ENCODE measurements around the gene FOXO3B.
"Not testable (repeated sequence)": the region's sequence is repeated elsewhere in the genome, so short reads cannot be mapped to it uniquely, and the experiment has no call there.

FOXO3B gene

DNA sequence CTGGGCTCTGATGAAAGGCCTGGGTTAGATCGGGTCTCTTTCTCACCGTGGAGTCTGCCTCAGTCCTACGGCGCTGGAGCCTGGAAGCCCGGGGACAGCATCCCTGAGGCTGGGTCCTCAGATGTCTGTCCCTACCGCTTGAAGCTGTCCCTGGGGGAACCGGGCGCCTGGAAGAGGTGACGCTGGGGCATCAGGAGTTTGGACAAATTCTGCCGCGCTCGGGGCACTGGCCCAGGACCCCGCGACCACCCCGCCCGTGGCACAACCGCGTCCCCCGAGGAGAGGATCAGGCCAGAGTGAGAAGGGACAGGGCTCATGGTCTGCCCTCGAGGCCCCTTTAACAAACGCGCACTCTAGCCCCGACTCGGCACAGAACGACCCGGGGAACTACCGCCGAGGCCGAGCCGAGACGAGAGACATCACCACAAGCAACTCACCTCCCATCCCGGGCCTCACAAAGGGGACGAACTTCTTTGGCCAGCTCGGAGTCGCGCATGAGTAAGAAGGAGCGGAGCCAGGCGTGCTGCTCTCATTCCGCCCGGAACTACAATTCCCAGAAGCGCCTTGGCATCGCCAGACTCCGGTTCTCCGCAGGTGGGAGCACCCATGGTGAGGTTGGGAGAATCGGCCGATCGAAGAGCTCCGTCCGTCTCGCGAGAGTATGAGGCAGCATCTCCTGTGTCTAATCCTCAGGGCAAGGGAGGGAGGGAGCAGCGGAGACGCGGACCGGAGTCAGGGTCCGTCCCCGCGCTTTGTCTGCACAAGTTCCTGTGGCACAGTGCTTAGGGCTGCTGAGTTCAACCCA is at the start of gene FOXO3B:
Gene FOXO3B (minus strand): TSS at position 548 of the 805 bp plus-strand sequence. CDS start 663 bp downstream, outside the sequence.
- DNase-seq: not testable (repeated sequence)

- not testable (repeated sequence) for DNase-seq
Observed at GRCh38 chr17:18723509-18723908, 41.4 kb upstream of the FOXO3B start.

- DNase-seq: not testable (repeated sequence)
Observed at GRCh38 chr17:18722612-18723011, 40.5 kb upstream of the FOXO3B start.

- not testable (repeated sequence) for DNase-seq
Observed at GRCh38 chr17:18721775-18722547, 39.8 kb upstream of the FOXO3B start.

DNA sequence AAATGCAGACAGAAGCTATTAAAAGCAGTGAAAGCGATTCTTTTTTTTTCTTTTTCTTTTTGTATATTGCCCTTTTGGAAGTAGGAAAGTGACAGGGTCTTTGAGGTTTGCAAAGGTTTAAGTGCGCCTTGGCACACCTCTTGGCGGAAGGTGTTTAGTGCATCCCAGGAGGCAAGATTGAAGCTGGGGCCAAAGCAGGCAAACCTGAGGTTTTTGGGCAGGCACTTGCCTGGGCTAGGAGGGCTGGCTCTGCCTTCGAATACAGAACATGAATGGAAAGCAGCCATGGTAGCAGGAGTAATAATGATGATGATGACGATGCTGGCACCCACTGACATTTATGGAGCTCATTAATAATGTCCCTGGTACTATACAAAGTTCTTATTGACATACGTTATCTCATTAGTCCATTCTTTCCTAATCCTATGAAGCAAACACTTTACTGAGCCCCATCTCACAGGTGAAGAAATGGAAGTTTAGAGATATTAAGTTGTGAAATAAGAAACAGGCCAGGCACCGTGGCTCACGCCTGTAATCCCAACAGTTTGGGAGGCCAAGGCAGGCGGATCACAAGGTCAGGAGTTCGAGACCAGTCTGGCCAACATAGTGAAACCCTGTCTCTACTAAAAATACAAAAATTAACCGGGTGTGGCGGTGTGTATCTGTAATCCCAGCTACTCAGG is 37.5 kb upstream of the FOXO3B start:
- not testable (repeated sequence) for DNase-seq

- not testable (repeated sequence) for DNase-seq
Observed at GRCh38 chr17:18718643-18719427, 36.7 kb upstream of the FOXO3B start.

GRCh38 chr17:18712354-18712999 is 30.4 kb upstream of the FOXO3B start:
- DNase-seq: not testable (repeated sequence)

DNA sequence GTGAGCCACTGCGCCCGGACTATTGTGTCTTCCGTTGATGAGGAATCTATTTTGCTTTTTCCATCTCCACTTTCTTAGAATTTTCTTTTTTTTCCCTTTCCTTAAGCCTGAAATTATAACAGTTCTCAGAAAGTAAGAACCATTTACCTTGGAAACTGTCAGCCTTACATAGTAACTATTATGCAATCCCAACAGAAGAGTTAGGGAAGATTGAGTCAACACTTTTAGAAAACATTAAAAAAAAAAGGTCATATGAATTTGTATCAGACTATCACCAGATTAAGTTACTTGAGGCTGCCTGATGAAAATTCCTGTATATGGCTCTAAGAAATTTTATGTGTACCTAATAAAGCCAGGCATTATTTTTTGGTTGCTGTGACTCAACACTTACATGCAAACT is 26.1 kb upstream of the FOXO3B start:
- DNase-seq: not testable (repeated sequence)

GRCh38 chr17:18705955-18706354 is 23.8 kb upstream of the FOXO3B start:
- DNase-seq: not testable (repeated sequence)

DNA sequence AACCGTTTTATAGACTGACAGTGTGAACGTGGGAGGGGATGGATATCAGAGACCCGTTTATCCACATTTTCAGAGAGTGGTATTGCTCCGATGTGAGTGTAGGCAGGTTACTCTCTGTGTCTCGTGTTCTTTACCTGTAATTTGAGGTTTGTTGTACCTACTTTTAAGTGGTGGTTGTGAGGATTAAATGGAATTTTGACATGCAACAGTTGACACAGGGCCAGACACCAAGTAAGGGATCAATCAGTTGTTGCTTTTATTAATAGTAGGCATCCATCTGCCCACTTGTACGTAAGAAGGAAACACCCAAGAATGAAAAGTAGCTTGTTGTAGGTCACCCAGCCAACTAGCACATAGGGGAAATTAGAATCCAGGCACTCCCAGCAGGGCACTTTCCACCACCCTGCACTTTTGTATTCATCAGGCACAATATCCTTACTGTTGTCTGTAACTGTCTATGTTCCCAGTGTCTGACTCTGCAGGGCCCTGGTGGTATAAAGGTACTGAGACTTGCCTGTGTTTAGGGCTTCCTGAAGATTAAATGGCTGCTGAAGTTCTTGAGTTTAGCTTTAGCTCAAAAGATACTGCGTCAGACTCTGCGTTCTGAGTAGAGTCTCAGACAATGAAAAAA is 16.5 kb upstream of the FOXO3B start:
- not testable (repeated sequence) for DNase-seq

DNA sequence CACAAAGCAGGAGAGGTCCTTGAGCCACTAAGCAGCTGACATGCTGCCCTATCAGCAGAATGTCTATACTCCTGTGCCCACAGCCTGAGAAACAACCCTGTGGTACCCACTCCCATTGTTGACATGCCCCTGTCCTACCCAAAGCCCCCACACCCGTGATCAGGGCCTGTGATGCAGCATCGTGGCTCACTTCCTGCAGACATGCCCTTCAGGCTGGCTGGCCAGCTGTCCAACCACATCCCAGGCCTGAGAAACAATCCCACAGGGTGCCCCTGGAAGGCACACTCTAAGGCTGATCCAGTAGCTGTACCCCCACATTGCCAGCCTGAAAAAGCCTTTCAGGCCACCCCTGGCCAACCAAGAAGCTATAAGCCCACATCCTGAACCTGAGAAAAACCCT is 13.0 kb upstream of the FOXO3B start:
- not testable (repeated sequence) for DNase-seq

DNA sequence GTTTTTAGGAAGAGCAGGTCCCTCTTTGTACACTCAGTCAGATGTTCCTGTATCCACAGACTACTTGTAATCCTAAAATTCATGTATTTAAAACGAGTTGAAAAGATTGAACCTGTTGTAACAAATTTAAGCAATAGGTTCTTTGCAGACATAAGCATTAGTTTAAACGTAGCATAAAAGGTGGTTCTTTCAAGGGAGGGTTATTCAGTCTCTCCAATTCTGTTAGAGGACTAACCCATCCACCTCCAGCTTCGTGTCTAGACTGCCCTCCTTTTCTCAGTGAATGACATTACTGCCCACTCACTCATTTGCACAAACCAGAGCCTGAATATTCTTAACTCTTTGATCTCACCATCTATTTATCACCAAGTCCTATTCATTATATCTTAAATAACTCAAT is 554 bp upstream of the FOXO3B start:
- DNase-seq: not testable (repeated sequence)

DNA sequence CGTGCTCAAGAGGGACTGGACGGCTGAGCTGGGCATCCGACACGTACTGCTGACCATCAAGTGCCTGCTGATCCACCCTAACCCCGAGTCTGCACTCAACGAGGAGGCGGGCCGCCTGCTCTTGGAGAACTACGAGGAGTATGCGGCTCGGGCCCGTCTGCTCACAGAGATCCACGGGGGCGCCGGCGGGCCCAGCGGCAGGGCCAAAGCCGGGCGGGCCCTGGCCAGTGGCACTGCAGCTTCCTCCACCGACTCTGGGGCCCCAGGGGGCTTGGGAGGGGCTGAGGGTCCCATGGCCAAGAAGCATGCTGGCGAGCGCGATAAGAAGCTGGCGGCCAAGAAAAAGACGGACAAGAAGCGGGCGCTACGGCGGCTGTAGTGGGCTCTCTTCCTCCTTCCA is 4.7 kb downstream of the FOXO3B start:
- DNase-seq: not testable (repeated sequence)

GRCh38 chr17:18676928-18677327 is 5.2 kb downstream of the FOXO3B start:
- not testable (repeated sequence) for DNase-seq

DNA sequence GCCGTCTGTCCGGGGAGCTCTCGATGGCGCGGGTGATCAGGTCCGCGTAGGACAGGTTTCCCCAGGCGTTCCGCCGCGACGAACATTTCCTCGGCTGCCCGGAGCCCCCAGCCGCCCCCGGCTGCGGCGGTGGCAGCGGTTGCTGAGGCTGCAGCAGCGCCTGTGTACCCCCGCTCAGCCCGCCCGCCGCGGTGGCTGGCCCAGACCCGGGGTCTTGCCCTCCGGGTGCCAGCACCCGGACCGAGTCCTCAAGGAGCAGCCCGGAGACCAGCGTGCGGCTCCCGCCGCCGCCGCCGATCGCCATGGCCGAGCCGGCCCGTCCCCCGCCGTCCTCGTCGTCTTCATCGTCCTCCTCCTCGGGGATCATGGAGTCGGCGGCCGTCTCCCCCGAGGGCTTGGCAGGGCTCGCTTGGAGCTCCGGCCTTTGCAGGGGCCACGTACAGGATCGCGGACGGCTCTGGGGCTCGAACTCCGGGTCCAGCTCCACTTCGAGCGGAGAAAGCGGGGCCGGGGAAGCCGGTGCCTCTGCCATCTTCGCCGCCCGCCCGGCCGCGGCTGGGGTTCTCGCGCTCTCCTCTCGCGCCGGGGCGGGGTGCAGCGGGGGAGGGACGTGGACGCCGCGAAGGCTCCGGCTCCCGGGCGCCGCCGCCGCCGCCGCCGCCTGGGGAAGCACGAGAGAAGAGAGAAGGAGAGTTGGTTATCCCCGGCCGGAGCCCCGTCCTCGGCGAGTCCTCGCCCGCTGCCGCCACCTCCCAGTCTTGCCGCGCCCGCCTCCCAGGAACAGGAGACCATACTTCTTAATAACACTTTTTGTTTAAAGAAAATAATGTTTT is 9.5 kb downstream of the FOXO3B start:
- DNase-seq: not testable (repeated sequence)

GRCh38 chr17:18668625-18669024 is 13.5 kb downstream of the FOXO3B start:
- DNase-seq: not testable (repeated sequence)

- not testable (repeated sequence) for DNase-seq
Observed at GRCh38 chr17:18667535-18667934, 14.6 kb downstream of the FOXO3B start.

DNA sequence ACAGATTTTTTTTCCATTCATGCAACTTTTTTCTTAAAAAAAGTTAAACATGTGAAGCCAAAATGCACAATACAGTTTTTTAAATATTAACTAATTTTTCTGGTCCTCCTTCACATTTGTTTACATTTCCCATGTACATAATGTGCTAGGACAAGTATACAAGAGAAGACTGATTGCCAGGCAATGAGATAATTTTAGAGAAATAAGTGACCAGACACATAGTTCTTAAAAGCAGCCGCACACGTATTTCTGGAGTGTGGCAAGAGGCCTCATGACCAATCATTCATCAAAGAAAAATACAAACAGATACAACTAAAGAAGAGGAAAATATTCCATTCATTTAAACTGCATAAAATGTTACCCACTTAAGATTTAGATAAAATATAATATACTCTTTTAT is 15.8 kb downstream of the FOXO3B start:
- DNase-seq: not testable (repeated sequence)

DNA sequence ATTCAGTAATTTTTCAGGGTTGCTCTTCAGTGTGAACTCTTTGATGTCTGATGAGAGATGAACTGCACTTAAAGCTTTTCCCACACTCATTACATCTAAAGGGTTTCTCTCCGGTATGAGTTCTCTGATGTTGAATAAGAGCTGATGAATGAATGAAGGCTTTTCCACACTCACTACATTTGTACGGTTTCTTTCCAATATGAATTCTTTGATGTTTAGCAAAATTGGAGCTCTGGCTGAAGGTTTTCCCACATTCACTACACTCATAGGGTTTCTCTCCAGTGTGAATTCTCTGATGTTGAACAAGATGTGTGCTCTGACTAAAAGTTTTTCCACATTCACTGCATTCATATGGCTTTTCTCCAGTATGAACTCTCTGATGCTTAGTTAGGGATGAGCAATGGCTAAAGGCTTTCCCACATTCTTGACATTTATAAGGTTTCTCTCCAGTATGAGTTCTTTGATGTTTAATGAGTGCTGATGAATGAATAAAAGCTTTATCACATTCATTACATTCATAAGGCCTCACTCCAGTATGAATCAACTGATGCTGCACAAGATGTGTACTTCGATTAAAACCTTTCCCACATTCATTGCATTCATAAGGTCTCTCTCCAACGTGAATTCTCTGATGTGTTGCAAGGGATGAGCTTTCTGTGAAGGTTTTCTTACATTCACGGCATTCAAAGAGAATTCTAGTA is 20.0 kb downstream of the FOXO3B start:
- DNase-seq: not testable (repeated sequence)

DNA sequence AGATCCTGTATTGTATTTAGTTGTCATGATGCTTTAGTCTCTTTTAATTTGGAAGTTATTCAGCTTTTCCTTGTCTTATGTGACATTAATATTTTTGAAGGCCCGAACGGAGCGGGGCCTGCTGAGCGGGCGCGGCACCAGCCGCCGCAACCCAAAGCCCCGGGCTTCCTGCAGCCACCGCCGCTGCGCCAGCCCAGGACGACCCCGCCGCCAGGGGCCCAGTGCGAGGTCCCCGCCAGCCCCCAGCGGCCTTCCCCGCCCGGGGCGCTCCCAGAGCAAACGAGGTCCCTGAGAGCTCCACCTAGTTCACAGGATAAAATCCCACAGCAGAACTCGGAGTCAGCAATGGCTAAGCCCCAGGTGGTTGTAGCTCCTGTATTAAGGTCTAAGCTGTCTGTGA is 32.0 kb downstream of the FOXO3B start:
- not testable (repeated sequence) for DNase-seq

All from 8988T (cell line).